ENCODE results near the gene IFNA8. TPM values are rescaled to one million over a fixed set of nuclear protein-coding genes. Genes with fewer than 3 reads are reported as not detected.

The IFNA8 gene
- total RNA-seq, result not detected

DNA sequence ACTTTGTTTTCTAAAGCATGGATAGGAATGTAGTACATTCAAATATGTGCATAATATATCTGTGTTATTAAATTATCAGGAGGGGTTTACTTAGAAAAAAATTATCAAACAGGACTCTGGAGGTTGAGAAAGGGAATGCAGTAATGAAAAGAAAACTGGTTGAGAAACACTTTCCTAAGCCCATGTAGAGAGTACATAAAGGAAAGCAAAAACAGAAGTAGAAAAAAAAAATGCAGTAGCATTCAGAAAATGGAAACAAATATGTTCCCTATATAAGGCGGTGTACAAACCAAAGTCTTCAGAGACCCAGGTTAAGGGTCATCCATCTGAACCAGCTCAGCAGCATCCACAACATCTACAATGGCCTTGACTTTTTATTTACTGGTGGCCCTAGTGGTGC, at the start of gene IFNA8:
IFNA8 (plus strand) TSS at position 301 of the 400 bp plus-strand sequence; CDS start at position 361, 60 bp downstream.

GRCh38 chr9:21367957-21368356, 41.0 kb upstream of the IFNA8 start, which contains the start of gene IFNA13:
Gene IFNA13, minus strand, starts transcription at chr9:21368057. Its CDS starts 47 bp downstream, at chr9:21368010.

GRCh38 chr9:21385131-21385670, 23.7 kb upstream of the IFNA8 start, which contains the start of gene IFNA2:
Gene IFNA2, minus strand, starts transcription at chr9:21385398. Its CDS starts 69 bp downstream, at chr9:21385329.

GRCh38 chr9:21440139-21440538, 31.2 kb downstream of the IFNA8 start, which contains the start of gene IFNA1:
Gene IFNA1, plus strand, starts transcription at chr9:21440439. Its CDS starts 69 bp downstream, at chr9:21440508.

Other genes starting within 250 kb of the IFNA8 start
- gene IFNA21, start 242.5 kb upstream of the IFNA8 start, total RNA-seq, result not detected
- not detected for gene IFNA4, start 221.5 kb upstream of the IFNA8 start, total RNA-seq
- not detected for gene IFNA7, start 206.9 kb upstream of the IFNA8 start, total RNA-seq
- not detected for gene IFNA10, start 202.0 kb upstream of the IFNA8 start, total RNA-seq
- not detected for gene IFNA16, start 191.8 kb upstream of the IFNA8 start, total RNA-seq
- not detected for gene IFNA17, start 180.9 kb upstream of the IFNA8 start, total RNA-seq
- gene IFNA14, start 169.1 kb upstream of the IFNA8 start, total RNA-seq, result not detected
- gene IFNA5, start 103.8 kb upstream of the IFNA8 start, total RNA-seq, result not detected
- 10 to 100 TPM; 19.3 to 20.4 TPM for gene KLHL9, start 73.7 kb upstream of the IFNA8 start, total RNA-seq
- not detected for gene IFNA6, start 58.2 kb upstream of the IFNA8 start, total RNA-seq
- gene IFNA13, start 41.1 kb upstream of the IFNA8 start, total RNA-seq, result not detected
- gene IFNA2, start 23.7 kb upstream of the IFNA8 start, total RNA-seq, result not detected
- not detected for gene IFNA1, start 31.3 kb downstream of the IFNA8 start, total RNA-seq
- not detected for gene IFNE, start 73.2 kb downstream of the IFNA8 start, total RNA-seq